ENCODE data around the gene SOWAHD.
"Not testable (repeated sequence)": the region's sequence is repeated elsewhere in the genome, so short reads cannot be mapped to it uniquely, and the experiment has no call there.

Gene SOWAHD

DNA sequence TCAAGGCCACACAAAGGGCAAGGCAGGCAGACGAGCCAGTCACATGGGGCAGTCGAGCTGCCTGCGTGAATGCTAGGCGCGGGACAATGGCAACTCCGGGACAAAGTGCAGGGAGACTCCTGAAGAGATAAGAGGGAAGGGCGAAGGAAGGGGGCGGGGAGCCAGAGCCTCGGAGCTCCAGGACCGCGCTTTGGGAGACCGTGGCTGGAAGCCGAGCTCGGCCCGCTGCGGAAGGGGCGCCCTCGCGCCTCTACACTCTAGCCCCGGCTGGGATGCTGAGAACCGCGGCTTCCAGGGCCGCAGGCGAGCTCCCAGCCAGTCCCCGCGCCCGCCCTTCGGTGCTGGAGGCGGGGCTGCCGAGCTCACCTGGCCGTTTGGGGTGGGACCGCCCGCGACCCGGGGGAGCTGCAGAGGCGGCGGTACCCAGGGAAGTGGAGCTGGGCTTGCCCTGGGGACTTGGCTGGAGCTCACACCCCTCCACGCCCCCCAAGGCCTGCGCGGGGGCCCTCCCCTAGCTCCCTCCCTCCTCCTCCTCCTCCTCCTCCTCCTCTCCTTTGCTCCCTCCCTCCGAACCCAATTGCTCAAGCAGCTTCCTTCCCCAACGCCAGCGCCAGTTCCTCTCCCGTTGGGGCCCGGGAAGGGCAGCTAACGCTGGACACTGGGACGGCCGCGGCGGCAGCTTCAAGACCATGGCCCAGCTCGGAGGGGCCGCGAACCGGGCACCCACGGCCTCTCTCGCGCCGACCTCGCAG is at the start of gene SOWAHD:
TSS of gene SOWAHD (plus strand) at position 610 of the 752 bp plus-strand sequence. CDS start at position 690, 80 bp downstream.
- DNase-seq: no peak

DNA sequence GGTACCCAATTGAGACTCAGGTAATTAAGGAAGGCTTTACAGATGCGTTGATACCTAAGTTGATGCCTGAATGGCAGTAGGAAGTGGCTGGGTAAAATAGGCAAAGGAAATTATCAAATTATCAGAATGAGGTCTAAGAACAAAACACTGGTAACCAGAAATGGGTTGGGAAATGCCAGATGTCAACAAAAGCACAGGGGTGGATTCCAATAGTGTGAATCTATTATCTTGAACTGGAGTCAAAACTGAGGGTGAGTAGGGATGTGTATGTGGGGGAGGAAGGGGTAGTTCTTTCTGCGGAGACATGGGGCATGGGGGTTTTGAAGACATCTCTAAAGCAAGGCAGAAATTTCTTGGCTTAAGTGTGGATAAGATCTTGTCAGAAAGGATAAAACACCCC is 49.5 kb upstream of the SOWAHD start:
- DNase-seq: no peak

DNA sequence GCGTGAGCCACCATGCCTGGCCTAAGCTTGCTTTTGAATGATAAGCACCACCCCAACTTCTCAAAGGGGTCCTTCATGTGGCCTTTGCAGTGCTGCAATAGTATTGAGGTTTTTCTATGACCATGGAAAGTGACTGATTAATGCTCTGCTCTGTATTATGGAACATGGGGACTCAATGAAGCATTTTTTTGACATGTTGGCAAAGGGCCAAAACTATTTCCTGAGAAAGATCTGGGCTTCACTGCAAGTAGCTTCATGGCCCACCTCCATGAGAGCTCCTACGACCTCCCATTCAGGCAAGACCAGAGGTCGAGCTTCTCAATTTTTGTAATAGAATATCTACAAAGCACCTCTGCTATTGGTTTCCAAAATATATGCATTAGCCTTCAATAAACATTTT is 48.8 kb upstream of the SOWAHD start:
- no peak for DNase-seq

GRCh38 chrX:119721487-119721886 is 36.9 kb upstream of the SOWAHD start:
- no peak for DNase-seq

- DNase-seq: no peak
Measured at GRCh38 chrX:119721926-119722325, 36.5 kb upstream of the SOWAHD start.

DNA sequence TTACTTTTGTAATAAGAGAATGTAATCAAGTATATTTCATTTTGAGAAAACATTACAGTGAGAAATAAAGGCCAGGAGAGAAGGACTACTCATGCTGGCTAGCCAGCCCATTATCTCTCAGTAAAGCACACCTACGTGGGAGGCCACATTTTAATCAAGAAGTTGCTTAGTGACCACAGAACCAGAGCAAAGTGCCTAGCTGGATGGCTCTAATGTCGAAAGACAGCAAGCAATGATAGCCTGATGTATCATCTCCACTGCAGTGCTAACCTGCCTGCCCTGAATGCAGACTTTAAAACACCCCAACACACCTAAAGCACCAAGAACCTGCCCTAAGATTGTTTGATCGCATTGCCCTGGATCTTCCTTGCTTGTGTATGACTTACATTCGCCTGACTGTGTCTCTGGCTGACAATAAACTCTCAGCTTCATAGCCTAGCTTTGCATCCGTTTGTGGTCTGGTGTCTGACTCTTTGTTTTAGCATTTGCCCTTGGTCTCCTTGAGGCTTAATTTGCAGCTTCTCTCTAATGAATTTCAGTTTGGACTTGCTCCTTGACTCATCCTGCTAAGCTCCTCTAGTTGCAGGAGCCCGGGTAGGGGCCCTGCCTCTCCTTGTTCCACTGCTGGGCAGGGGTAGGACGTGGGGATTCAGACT is 31.4 kb upstream of the SOWAHD start:
- DNase-seq: no peak

DNA sequence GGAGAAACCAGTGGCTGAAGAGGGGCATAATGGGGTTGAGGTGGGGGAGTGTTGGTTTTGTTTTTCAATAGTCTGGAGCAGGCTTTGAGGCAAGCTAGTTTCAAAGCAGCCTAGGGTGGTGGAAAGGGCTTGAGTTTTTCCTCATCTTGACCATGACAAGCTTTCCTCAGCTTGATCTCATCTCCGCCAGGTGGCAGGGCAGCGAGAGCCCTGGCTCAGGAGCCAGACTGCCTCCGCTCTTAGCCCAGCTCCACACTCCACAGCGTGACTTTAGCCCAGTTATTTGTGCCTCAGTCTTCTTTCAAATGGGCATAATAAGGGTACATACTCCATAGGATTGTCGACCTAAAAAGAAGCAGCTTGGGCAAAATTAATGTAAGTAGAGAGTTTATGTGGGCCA is 29.9 kb upstream of the SOWAHD start:
- no peak for DNase-seq

DNA sequence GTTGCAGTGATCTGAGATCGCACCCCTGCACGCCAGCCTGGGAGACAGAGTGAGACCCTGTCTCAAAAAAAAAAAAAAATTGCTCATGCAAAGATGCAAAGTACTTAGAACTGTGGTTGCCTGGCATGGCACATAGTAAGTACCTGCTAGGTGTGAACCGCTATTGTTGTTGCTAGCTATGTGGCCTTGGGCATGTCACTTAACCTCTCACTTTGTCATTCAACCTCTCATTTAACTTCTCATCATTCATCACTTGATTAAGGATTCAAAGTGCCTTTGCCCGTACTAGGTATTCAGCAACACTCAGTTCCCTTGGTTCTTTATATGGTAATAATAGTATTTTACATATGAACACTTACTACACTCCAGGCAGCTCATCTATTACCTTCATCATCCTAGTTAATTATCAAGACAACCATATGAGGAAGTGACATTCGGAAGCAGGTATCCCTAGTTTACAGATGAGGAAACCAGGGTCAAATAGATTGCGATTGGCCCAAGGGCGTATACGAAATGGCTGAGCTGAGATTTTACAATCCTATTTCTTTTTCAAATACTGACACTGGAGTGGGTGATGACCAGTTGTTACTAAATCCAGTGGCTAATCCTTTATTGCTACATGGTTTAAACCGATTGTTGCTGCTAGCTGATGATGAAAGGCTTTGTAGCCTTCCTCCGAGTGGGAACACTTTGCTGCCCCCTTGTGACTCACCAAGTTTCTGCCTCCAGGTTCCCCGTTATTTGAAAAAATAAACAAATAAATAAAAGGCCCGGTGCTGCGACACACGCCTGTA is 28.8 kb upstream of the SOWAHD start:
- DNase-seq: no peak

DNA sequence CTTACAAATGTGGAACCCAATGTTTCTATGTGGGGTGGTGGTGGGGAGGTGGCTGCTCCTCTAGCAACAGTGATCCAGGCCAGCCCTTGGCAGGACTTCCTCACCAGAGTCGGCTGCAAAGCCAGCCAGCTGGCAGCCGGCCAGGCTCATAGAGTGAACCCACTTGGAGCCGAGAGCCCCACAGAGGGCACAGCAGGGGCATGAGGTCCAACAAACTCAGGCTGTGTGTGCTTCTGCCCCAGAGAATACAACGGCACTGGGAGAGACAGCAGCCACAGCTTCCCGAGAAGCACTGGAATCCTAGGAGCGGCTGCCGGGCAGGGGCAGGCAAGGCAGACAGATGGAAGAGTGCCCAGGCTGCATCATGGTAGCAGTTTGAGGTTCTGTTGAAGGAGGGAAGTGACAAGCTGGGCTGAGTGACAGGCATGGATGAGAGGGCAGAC is 23.5 kb upstream of the SOWAHD start:
- no peak for DNase-seq

GRCh38 chrX:119735467-119735866 is 22.9 kb upstream of the SOWAHD start:
- no peak for DNase-seq

DNA sequence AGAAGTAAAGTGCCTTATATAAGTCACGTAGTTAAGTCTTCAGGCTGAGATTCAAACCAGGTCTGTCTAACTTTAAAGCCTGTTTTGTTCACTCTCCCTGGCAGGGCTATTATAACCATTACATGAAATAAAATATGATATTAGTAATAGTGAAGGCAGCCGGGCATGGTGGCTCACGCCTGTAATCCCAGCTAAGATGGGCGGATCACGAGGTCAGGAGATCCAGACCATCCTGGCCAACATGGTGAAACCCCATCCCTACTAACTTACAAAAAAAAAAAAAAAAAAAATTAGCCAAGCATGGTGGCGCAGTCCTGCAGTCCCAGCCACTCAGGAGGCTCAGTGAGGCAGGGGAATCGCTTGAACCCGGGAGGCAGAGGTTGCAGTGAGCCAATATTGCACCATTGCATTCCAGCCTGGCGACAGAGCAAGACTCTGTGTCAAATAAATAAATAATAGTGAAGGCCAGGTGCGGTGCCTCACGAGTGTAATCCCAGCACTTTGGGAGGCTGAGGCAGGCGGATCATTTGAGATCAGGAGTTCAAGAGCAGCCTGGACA is 22.1 kb upstream of the SOWAHD start:
- no peak for DNase-seq

DNA sequence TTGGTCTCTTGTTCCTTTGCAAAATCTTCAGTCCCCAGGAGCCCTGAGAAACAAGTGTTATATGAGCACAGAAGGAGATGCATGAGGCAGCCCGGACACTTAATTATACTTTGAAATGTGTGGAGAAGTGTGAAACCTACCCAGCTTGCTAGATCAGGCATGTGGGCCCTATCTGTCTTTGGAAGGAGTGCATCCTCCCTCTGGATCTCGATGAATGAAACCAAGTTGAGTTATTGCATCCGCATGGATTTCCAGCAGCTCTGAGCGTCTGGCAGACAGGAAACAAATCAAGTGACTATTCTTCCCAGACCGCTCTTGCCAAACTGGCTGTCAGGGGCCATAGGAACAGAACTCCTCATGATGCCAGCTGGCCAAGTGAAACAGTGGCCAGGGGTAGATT is 19.6 kb upstream of the SOWAHD start:
- no peak for DNase-seq

- DNase-seq: no peak
Measured at GRCh38 chrX:119745283-119745848, 13.0 kb upstream of the SOWAHD start.

DNA sequence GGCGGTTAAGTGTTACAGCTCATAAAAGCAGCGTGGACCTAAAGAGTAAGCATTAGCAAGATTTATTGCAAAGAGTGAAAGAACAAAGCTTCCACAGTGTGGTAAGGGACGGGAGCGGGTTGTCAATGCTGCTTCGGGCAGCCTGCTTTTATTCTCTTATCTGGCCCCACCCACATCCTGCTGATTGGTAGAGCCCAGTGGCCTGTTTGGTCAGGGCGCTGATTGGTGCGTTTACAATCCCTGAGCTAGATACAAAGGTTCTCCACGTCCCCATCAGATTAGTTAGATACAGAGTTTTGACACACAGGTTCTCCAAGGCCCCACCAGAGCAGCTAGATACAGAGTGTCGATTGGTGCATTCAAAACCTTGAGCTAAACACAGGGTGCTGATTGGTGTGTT is 8.3 kb upstream of the SOWAHD start:
- not testable (repeated sequence) for DNase-seq

- DNase-seq: not testable (repeated sequence)
Measured at GRCh38 chrX:119750751-119751150, 7.6 kb upstream of the SOWAHD start.

DNA sequence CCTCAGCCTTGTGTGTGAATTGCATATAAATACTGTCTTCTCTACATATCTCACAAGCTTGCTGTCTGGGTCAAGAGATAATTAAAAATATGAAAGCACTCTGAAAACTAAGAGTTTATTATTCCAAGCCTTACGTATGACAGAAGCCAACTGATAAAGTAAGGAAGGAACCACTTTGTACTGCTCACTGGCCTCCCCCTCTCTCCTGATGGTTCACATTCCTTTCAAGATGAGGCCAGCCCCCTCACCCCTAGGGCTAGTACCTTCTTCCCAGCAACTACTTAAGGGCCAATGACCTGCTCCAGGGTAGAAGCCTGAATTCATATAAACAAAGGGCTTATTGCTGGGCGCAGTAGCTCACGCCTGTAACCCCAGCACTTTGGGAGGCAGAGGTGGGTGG is 5.4 kb upstream of the SOWAHD start:
- no peak for DNase-seq

- no peak for DNase-seq
Measured at GRCh38 chrX:119753639-119754257, 4.6 kb upstream of the SOWAHD start.

DNA sequence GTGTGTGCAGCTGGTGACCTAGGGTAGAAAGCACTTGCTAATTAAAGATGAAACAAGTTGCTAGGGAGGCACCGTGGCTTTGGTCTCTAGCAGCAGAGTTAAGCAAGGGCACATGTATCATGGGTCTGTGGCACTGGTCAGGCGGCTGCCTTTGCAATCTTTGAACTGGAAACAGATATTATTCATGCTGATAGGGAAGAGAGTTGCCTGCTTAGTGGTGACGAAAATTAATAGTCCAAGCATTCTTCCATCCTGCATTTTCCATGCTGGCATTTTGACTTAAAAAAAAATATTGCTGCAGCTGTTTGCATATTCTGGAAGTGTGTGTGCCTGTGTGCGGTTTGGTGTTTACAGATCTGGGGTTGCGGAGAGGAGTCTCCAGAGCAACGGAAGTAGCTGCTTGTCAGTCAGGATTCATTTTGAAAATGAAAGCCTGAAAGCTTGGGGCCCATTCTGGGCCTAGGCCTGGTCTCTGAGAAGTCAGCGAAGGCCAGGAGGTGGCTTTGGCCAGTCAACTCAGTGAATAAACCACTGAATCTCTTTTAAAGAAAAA is 2.3 kb upstream of the SOWAHD start:
- DNase-seq: no peak

DNA sequence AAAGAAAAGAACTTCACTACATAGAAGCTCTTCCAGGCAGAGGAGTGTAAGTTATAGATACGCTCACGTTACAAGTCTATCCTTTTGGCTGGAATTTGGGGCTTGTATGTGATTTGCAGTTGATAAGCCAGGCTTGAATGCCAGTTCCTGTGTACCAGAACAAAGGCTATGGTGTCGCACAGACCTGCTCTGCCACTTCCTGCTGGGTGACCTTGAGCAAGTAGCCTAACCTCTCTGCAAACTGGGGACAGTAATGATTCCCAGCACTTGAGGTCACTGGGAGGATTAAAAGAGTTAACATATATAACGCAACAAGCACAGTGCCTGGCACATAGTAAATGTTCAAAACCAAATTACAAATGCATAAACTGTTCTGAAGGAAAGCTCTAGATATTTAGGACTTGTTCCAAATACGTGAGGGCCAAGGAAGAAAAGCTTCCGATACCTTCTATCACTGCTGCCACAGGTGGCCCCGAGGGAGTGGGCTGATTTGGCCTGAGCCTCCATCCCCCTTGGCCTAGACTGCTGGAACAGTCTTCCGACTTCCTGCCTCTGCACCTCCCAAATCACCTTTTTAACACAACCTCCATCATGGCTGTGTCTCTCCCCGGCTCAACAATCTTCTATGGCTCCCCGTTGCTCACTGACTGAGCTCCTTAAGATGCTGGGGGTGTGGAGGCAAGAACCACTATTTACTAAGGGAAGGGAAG is 1.3 kb upstream of the SOWAHD start:
- DNase-seq: no peak

DNA sequence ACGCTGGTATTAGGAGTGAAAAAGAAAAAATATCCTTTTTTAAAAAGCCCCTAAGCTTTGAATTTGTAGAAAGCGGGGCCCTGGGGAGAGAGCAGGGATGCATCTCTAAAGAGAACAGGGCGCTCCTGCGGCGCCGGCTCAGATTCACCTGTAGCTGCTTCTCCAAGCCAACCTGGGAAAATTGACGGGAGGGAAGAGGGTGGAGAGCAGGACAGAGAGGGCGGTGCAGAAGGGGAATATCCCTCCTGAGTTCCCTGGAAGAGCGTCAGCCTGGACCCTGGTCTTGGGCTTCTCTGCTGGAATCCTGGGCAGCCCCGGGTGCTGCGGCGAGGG is 776 bp upstream of the SOWAHD start:
- DNase-seq: no peak

- DNase-seq: no peak
Measured at GRCh38 chrX:119758731-119759247, 401 bp downstream of the SOWAHD start.
